ENCODE results near the gene UPK1B. TPM values are rescaled to one million over a fixed set of nuclear protein-coding genes. Genes with fewer than 3 reads are reported as not detected.

The UPK1B gene
- total and polyA plus RNA-seq, 9 of the 15 experiments (the other 6 are each of a cell fraction or from before 2014, with no cell fraction given) = 0.22 to 1.2 (median 0.51) TPM

DNA sequence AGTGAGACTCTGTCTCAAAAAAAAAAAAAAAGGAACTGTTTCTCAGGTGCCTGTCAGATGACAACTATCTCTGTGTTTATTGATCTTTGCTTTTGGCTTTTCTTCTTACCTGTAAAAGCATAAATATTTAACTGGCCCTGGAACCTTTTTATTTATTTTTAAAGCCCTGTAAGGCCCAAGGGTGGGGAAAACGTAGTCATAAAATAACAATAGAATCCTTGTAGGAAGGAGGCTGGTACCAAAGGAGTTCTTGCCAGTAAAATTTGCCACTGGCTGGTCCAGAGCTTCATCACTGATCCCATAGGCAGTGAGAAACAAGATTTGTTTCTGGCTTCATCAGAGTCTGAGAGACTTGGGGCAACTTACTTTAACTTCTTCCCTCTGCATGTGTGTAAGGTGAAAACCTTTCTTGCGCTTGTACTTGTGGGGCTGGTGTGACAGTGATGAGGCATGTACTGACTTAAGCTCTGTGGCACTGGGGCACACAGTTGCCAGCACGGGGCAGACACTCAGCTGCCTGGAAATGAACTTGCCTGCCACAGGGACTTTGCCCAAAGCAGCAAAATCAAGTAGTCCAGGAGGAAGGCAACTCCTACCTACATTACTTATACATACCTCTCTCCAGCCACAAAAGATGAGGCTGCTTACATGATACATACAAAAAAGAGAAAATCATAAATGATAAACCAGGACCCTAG lies 47.7 kb downstream of the UPK1B start:
- FAIRE-seq (no peak), DNase-seq (ENCODE audit: extremely low read depth in 1 of 4, low spot score in 3 of 4) (no peak), ATAC-seq (no peak)
- WGBS (ENCODE audit: insufficient coverage, low coverage, missing lambda C conversion rate) = 60% methylated on average over 3 of the region's 3 CpGs
- no peak for TF ChIP-seq ZNF253 (CRISPR knock-in tag; conservative IDR thresholded peaks at IDR 0.05)
- no peaks in the 10 kb centered on the region for H3K27me3 ChIP-seq (ENCODE audit: control insufficient read depth in 2 of 2, insufficient read depth in 2 of 2, low read length in 2 of 2)
- no peak overlapping the region for H3K9ac ChIP-seq (ENCODE audit: insufficient read depth in 1 of 2, low read depth in 2 of 2, low read length in 2 of 2)
- no peaks in the 10 kb centered on the region for H3K9me3 ChIP-seq (replicated peaks; ENCODE audit: control insufficient read depth, insufficient read depth, low read depth, low read length)
- no peak overlapping the region for H3K4me3 ChIP-seq
- intact Hi-C loops (cut with micrococcal nuclease) (no loop called here), in situ Hi-C loops (cut with MboI) (no loop called here)
- POLR2A ChIA-PET = no interaction called here
- H3K79me2 ChIP-seq (ENCODE audit: control insufficient read depth, insufficient read depth, low read length) = no peaks in the 10 kb centered on the region
- no peak overlapping the region for H2AFZ ChIP-seq (ENCODE audit: low read depth, low read length)
- H3K4me2 ChIP-seq (ENCODE audit: insufficient read depth, low read length) = no peak overlapping the region
- no peak overlapping the region for H3K27ac ChIP-seq (ENCODE audit: extremely low read depth, low read depth, low read length)
- no peaks in the 10 kb centered on the region for H3K9me1 ChIP-seq (ENCODE audit: control insufficient read depth, insufficient read depth, low read length)
- no peaks in the 10 kb centered on the region; a peak in 1 of 5 replicates for H3K4me1 ChIP-seq (replicated peaks in 1 of 2; ENCODE audit: control insufficient read depth in 2 of 2, insufficient read depth in 2 of 2, low read length in 2 of 2)
- peaks cover 46% of the 10 kb centered on the region for H3K36me3 ChIP-seq (ENCODE audit: control insufficient read depth, insufficient read depth, low read length)
- H4K20me1 ChIP-seq (replicated peaks; ENCODE audit: control insufficient read depth, insufficient read depth, low read length) = no peaks in the 10 kb centered on the region; the same call in 1 of the 2 replicates
- BruUV-seq (replicated peaks) = no TSS peak
- CTCF ChIA-PET (ENCODE audit: low intra/inter-chr PET ratio) = no interaction called here

DNA sequence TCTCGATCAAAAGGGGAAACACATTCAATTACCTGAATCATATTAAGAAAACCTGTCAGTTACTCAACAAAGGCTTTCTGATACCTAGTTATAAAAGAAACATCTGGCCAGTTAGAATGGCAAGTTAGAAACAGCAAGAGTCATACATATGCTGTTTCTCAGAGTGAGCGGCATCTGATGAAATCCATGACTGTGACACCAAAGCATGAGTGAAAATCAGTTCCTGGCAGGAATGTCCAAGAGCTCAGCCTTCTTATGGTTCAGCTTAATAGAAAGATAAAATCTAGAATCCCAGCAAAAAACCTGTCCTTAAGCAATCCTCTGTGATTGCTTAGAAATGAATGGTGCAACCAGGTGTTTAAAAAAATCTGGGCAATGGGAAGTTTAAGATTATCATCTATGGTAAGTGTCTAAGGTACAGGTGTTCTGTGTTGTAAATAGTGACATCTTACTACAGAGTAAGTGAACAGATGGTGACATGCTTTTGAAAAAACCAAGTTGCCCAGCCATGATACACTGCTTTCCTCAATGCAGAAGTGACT lies 48.5 kb downstream of the UPK1B start:
- H3K9me3 ChIP-seq (replicated peaks; ENCODE audit: control insufficient read depth, insufficient read depth, low read depth, low read length) = no peaks in the 10 kb centered on the region
- H3K79me2 ChIP-seq (ENCODE audit: control insufficient read depth, insufficient read depth, low read length) = no peaks in the 10 kb centered on the region
- ChIA-PET CTCF (ENCODE audit: low intra/inter-chr PET ratio) (no interaction called here), POLR2A (interaction anchor here (1.0 kb wide), 1 partner anchor 12 kb away, joined by 3 read pairs; no protein-coding TSS in a partner anchor)
- ATAC-seq (no peak), DNase-seq (ENCODE audit: extremely low read depth in 1 of 4, low spot score in 3 of 4) (no peak), FAIRE-seq (no peak)
- no peak overlapping the region for H3K27ac ChIP-seq (ENCODE audit: extremely low read depth, low read depth, low read length)
- 95% methylated on average over 2 of the region's 2 CpGs for WGBS (ENCODE audit: insufficient coverage, low coverage, missing lambda C conversion rate)
- H4K20me1 ChIP-seq (replicated peaks; ENCODE audit: control insufficient read depth, insufficient read depth, low read length) = no peaks in the 10 kb centered on the region; the same call in 1 of the 2 replicates
- H3K9ac ChIP-seq (ENCODE audit: insufficient read depth in 1 of 2, low read depth in 2 of 2, low read length in 2 of 2) = no peak overlapping the region
- BruUV-seq (replicated peaks) = no TSS peak
- H3K9me1 ChIP-seq (ENCODE audit: control insufficient read depth, insufficient read depth, low read length) = no peaks in the 10 kb centered on the region
- no peak overlapping the region for H3K4me2 ChIP-seq (ENCODE audit: insufficient read depth, low read length)
- no peak overlapping the region for H3K4me3 ChIP-seq
- in situ Hi-C loops (cut with MboI) (no loop called here), intact Hi-C loops (cut with micrococcal nuclease) (no loop called here)
- H2AFZ ChIP-seq (ENCODE audit: low read depth, low read length) = no peak overlapping the region
- no peaks in the 10 kb centered on the region for H3K27me3 ChIP-seq (ENCODE audit: control insufficient read depth in 2 of 2, insufficient read depth in 2 of 2, low read length in 2 of 2)
- no peaks in the 10 kb centered on the region; a peak in 1 of 5 replicates for H3K4me1 ChIP-seq (replicated peaks in 1 of 2; ENCODE audit: control insufficient read depth in 2 of 2, insufficient read depth in 2 of 2, low read length in 2 of 2)
- no peak for TF ChIP-seq JUN (IDR thresholded peaks at IDR 0.05; ENCODE audit: borderline replicate concordance, low read depth, low read length)
- no peak for TF ChIP-seq JUN (CRISPR knock-in tag; IDR thresholded peaks at IDR 0.05; ENCODE audit: borderline replicate concordance)
- TF ChIP-seq TCF3 (CRISPR knock-in tag; IDR thresholded peaks at IDR 0.05) = no peak
- TF ChIP-seq TCFL5 (CRISPR knock-in tag; conservative IDR thresholded peaks at IDR 0.05) = no peak
- TF ChIP-seq TBP (optimal IDR thresholded peaks at IDR 0.05; ENCODE audit: low read depth, low read length) = no peak
- TF ChIP-seq ZNF77 (CRISPR knock-in tag; IDR thresholded peaks at IDR 0.05) = no peak
- TF ChIP-seq ZNF140 (CRISPR knock-in tag; IDR thresholded peaks at IDR 0.05) = no peak
- TF ChIP-seq MTF1 (CRISPR knock-in tag; IDR thresholded peaks at IDR 0.05; ENCODE audit: borderline replicate concordance) = no peak
- no peak for TF ChIP-seq MYBL2 (IDR thresholded peaks at IDR 0.05; ENCODE audit: low read depth)
- no peak for TF ChIP-seq MYBL2 (CRISPR knock-in tag; IDR thresholded peaks at IDR 0.05; ENCODE audit: borderline replicate concordance)
- TF ChIP-seq POLR3G (IDR thresholded peaks at IDR 0.05; ENCODE audit: extremely low read depth, insufficient read length, insufficient replicate concordance) = no peak
- no peak for TF ChIP-seq HES1 (IDR thresholded peaks at IDR 0.05; ENCODE audit: low read depth)
- peaks cover 49% of the 10 kb centered on the region; the same call in 2 of the 3 replicates for H3K36me3 ChIP-seq (ENCODE audit: control insufficient read depth, insufficient read depth, low read length)
